Glomerular visceral epithelial cell (primary cell): ENCODE measurements around the gene ZNF638.

ENCODE experiments used
- DNase-seq: peaks from one replicate; pipeline ENCODE4 v3.0.0-alpha.2; 2016; ENCODE audit errors: extremely low spot score

ZNF638 gene

DNA sequence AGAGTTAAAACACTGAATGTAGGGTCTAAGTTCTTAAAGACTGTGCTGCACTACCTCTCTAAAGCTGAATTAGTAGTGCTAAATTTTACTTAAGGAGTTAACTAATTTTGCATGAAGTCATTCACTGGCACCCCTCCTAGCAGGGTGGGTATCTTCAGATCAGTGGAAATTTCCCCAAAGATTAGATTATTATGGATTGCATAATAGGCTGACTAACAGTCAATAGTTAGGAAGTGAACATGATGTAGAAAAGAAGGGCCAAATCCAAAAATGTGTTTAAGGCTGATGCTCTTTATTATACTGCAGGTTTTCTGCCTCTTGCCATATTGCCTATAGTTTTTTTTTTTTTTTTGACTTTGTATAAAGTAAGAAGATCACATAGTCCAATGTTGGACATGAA is 5.2 kb downstream of the ZNF638 start:
- no peak for DNase-seq

DNA sequence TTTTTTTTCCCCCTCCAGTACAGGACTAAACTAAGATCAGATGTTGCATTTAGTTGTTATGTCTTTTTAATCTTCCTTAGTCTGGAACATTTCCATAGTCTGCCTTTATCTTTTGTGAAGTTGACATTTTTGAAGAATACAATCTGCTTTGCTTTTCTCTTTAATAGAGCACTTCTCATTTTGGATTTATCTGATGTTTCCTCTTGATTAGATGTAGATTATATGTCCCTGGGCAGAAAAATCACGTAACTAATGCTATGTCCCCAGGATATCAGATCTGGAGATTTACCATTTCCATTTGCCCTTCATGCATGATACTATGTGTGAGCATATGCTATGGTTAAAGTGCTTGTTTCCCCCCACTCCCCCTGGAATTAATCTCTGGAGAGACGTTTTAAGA is 6.2 kb downstream of the ZNF638 start:
- DNase-seq, result no peak

- DNase-seq, result no peak
These were observed 8.1 kb downstream of the ZNF638 start for GRCh38 chr2:71339685-71340084.

DNA sequence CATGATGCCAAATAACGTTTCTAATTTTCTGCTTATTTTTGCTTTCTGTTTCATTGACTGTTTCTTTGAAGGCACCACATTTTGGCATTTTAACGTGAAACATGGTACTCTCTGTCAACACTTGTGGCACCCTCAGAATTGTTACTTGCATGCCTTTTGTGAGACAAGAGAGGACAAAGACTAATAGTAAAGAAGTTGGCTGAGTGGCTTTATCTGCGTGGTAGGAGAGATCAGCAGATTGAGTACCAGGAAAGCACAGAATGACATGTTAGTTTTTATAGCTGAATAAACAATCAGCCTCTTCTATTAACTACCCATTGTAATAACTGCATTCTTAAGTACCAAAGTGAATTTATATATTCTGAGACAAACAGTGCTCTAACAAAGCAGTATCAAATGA is 8.6 kb downstream of the ZNF638 start:
- no peak for DNase-seq

DNA sequence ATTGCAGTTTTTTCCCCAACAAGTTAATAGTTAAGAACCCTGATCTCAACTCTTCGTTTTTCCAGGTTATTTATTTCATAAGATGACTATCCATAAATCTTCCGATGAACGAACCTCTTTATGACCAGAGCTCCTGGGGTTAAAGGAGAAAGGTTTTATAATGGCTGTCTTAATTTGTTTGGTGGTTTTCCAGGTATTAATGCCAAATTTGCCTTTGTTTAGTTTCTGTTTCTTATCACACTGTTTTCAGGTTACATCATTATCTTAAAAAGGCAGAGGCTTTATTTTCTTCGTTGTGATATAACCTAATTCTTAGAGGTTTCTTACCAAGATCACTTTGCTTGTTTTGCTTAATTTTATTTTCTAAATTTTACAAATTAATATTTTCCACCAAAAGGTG is 10.1 kb downstream of the ZNF638 start:
- DNase-seq, result no peak

DNA sequence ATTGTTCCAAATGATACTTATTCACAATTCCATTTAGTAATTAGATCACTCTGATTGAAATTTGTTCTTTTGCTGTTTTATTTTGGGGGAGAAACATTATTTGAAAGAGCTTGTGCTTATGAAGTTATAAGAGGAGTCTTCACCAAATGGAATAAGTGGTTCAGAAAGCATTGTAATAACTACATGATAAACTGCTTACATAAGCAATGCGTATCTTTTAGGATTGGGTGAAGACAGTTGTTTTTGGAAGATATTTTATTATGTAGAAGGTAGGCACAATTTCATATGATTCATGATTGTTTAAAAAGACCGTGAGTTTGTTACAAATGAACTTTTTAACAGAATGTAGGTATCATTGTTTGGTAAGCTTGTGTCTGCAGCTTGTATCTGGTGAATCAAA is 14.5 kb downstream of the ZNF638 start:
- no peak for DNase-seq

GRCh38 chr2:71347517-71347916 is 15.9 kb downstream of the ZNF638 start:
- no peak for DNase-seq

DNA sequence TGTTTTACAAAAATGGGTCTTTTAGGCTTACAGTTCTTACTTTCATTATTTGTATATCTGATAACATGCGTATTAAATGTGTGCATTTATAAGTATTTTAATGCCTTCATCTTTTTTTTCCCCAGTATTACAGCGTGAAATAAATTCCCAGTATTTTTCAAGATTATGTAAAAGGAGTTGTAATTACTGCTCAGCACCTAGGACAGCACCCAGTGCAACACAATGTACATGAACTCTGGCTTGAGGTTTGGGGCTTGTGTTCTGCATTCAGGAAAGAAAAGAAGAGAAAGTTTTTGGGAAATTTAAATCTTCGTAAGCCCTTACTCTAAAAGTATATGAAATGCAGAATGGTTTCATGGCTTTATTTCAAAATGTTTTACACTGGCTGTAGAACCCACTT is 16.7 kb downstream of the ZNF638 start:
- DNase-seq, result peak; percentile 11

GRCh38 chr2:71353248-71353647 is 21.7 kb downstream of the ZNF638 start:
- DNase-seq, result no peak

DNA sequence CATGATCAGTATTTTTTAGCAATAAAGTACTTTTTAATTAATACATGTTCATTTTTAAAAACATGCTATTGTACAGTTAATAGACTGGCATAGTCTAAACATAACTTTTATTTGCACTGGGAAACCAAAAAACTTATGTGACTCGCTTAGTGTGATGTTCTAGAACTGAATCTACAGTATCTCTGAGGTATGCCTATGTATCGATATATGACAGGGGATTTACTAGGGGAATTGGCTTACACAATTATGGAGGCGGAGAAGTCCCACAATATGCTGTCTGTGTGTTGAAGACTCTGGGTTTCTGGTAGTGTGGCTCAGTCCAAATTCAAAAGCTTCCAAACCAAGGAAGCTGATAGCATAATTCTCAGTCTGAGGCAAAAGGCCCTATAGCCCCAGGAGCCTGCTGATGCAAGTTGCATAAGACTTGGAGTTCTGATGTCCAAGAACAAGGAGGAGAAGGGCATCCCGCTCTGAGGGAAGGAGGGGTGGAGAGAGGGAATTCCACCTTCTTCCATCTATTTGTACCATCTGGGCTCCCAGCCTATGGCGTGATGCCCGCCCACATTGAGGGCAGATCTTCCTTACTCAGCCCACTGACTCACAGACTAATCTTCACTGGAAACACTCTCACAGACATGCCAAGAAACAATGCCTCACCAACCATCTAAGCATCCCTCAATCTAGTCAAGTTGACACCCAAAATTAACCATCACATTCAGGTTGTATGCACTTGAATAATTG is 27.5 kb downstream of the ZNF638 start:
- peak; percentile 33 for DNase-seq

GRCh38 chr2:71360434-71360975 is 28.9 kb downstream of the ZNF638 start:
- DNase-seq, result no peak

DNA sequence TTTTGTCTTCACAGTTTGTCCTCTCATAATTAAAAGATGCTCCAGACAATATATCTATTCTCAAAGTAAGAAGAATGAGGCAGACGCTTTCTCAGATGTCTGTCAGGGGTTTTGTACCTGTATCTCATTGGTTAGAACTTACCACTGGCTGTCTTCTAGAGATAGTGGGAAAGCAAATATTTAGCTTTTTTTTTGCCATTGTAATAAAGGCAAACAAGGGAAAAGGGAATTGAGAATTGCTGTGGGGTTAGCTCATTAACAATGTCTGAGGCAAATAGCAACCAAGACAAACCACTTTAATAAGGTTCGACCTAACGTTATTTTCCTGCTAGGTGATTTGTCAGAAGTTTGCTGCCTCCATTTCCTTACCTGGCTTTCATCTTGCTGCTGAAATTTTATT is 30.0 kb downstream of the ZNF638 start:
- no peak for DNase-seq

DNA sequence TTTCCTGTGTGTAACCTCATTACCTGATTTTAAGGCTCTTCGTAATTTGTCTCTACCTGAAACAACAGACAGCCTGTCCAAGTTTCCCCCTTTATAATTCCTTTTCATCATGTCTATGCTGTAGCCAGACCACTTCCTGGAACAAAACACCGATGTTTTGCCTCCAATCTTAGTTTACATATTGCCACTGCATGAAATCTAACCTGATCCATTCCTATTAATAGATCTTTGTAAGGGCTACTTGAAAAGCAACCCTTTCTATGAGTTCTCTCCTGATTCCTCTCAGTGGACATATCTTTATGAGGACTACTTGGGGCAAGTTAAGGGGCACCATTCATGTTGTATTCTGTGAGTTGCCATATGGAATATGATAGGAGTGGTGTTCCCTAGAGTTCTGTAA is 30.9 kb downstream of the ZNF638 start:
- DNase-seq, result no peak

DNA sequence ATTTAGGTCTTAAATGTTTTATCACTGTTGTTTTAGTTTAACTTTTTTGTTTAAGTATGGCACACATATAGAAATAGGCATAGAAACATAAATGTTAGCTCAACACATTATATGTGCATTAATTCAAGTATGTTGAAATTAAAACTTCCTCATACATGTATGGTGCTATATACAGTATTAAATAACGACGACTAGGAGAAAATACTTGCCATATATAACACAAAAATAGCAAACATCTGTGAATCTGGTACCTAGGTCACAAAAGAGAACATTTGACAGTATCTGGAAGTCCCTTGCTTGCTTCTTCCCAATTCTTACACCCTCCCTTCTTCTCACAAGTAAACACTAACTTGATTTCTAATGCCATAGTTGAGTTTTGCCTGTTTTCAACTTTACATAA is 38.4 kb downstream of the ZNF638 start:
- no peak for DNase-seq

GRCh38 chr2:71372042-71372441 is 40.5 kb downstream of the ZNF638 start:
- no peak for DNase-seq

- DNase-seq, result peak; percentile 33
These were observed 47.5 kb downstream of the ZNF638 start for GRCh38 chr2:71379086-71379485.

DNA sequence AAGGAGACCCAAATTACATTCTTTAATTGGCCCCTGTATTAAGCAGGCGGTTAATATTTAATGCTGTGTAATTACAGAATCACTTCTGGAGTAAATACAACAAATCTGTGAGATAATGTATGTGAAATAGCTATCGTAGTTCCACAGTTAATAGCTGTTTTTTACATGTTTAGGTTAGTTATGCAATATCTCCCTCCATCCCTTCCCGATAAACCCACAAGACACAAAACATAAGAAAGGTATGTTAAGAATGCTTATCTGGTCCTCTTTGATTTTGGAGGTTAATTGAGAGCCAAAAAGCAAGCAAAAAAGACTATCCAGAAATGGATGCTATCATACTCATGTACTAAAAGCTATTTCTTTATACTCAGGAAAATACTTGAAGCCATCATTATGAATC is 49.1 kb downstream of the ZNF638 start:
- DNase-seq, result no peak

DNA sequence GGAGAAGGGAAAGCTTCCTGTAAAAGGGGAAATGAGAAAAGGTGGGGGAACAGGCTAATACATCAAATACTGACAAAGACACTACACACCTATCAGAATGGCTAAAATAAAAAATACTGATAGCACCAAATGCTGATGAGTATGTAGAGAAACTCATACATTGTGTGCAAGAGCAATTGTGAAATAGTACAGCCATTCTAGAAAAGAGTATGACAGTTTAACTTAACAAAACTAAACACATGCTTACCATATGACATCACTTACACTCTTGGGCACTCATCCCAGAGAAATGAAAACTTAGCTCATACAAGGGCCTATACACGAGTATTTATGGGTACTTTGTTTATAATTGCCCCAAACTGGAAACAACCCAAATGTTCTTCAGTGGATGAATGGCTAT is 53.4 kb downstream of the ZNF638 start:
- DNase-seq, result peak; percentile 16

DNA sequence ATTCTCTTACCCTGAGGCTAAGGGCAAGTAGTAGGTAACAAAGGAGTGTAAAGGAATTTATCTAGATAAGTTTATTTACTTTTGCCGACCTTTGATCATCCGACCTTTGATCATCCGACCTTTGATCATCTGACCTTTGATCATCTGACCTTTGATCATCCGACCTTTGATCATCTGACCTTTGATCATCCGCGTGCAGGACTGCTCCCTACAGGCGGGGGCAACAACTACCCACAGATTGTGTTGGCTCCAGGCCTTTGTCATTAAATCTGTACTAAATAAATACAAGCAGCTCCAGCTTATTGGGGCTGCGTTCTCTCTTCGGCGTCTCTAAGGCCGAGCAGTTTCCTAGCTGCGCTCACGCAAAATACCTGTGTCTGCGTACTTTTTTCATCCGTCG is 56.6 kb downstream of the ZNF638 start:
- DNase-seq, result no peak

- DNase-seq, result no peak
These were observed 57.9 kb downstream of the ZNF638 start for GRCh38 chr2:71389384-71390072.

DNA sequence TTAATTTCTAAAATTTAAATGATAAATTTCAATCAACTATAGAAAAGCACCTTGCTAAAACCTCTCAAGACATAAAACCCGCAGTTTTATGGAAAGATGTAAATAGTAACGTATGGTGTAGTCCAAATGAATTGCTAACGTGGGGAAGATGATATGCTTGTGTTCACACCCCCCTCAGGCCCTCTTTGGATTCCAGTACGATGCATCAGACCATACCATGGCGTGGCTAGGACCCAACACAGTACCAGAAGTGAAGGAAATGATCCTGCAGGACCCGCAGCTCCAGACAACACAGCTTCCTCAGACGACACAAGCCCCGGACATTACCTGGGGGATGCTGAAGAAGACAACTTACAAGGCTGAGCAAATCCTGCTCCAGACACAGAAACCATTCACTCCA is 61.6 kb downstream of the ZNF638 start:
- DNase-seq, result no peak

GRCh38 chr2:71395471-71395870 is 63.9 kb downstream of the ZNF638 start:
- no peak for DNase-seq

DNA sequence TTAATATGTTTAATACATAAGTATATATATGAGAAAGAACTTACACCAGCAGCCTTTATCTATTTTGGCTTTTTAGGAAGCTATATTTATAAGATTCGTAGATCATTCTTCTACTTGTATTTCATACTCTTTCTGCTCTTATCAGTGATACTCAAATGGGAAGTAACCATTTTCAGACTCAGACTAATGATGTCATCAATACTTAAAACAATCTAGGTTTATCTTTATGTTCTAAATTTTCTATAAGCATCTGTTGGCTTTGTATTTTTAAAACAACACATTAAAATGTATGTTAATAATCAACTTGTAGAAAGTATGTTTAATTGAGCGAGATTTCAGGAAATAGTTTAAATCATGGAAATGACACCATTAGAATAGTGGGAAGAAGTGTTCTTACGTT is 70.8 kb downstream of the ZNF638 start:
- DNase-seq, result no peak
